Hematopoietic multipotent progenitor cell treated with erythropoietin and hydrocortisone succinate and interleukin-3 and kit ligand, for 15 days (in vitro differentiated cells): ENCODE measurements around the gene COQ9.
A peak's percentile ranks its signal among the peaks of the same experiment; 100 is the strongest.
"Not testable (repeated sequence)": the region's sequence is repeated elsewhere in the genome, so short reads cannot be mapped to it uniquely, and the experiment has no call there.

Source experiments
- DNase-seq: peaks from one replicate; pipeline ENCODE4 v3.0.0-alpha.2; 2015; ENCODE audit warnings: low spot score

COQ9 gene

DNA sequence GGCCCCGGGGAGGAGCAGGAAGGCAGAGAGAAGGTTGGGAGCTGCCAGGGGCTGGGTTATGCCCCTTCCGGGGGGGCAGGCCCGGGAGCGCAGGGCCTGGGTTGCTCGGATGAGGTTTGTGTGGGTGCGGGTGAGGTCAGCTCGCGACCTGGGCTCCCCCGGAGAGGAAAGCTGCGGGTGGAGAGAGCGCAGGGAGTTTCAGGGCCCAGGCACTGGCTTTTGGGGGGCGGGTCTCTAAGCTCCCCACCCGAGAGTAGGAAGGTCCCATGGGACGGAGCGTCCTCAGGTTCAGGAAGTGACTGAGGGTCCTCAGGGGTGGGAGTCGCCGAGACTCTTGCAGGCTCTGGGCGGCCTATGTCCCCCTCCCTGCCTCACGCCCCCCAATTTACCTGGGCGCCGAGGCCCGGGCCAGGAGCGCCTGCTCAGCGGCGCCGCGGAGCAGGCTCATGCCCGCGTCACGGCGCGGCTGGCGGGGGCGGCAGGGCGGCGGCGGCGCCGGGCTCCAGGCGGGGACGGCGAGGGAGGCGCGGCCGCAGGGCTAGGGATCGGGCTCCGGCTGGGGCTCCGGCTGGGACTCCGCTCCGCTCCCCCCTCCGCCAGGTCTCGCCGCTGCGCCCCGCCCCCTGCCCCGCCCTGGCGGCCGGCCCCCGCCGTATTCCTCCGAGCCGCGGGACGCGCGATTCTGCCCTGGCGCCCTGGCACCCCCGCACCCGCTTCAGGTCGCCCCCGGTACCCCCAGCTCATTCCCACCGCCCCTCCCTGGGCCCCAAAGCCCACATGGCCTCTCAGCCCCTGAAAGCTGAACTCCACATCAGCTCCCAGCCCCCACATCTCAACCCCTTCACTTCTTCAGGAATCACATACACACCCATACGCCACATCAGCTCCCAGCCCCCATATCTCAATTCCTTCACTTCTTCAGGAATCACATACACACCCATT is 38.9 kb downstream of the COQ9 start, which contains the start of gene DOK4:
Gene DOK4, minus strand, starts transcription at position 578 of the 942 bp plus-strand sequence. CDS start 6,986 bp downstream, outside the sequence.
- DNase-seq: peak; percentile 69

DNA sequence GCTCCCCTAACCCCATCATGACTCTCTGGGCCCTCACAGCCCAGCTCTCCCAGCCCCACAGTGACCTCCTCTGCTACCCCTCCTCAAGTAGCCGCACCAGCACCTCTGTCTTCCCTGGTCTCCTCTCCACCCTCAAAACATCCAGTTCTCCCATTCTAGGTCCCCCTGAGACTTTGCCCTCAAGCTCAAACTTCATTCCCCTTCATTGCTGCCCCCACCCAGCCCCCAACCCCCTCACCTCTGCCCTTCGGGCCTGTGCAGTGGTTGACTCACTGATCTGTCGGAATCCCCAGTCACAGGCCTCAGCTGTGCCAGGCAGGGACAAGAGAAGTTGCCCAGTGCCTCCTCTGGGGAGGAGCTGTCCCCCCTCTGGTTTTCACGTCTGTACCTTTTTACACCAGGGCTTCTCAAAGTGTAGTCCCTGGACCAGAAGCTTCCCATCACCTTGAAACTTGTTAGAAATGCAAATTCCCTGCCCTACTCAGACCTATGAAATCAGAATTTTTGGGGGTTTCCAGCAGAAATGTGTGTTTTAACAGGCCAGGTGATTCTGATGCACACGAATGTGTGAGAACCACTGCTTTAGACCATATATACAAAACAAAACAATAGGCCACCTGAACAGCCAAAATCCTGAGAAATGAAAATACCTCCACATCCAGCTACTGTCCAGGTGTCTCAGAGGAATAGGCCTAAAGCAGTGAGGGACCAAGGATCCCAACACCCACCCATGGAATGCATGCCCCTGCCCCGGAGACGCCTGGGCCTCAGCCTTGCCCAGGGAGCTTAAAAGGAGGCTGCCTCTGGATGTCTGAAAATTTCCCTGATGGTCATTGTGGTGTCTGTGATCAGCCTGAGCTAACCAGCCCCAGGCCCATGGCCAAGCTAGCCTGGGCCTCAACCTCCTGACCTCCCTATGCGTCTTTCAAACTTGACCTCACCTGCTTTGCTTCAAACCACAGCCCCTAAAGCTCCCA is 39.9 kb downstream of the COQ9 start:
- DNase-seq: no peak

DNA sequence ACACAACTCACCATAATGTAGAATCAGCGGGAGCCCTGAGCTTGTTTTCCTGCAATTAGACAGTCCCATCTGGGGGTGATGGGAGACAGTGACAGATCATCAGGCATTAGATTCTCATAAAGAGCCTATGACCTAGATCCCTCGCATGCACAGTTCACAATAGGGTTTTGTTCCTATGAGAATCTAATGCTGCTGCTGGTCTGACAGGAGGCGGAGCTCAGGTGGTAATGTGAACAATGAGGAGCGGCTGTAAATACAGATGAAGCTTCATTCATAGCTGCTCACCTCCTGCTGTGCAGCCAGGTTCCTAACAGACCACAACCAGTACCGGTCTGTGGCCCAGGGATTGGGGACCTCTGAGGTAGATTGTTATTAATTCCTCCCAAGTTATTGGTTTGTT is 42.0 kb downstream of the COQ9 start:
- no peak for DNase-seq

DNA sequence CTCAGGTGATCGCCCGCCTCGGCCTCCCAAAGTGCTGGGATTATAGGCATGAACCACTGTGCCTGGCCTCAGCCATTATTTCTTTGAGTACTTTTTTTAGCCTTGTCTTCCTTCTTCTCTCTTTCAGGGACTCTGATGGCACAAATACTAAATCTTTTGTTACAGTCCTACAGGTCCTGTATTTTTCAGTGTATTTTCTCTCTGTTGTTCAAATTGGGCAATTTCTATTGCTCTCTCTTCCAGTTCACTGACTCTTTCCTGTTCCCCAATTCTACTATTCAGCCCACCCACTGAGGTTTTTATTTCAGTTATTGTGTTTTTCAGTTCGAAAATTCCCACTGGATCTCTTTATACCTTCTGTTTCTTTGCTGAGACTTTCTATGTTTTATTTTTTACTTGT is 46.5 kb downstream of the COQ9 start:
- no peak for DNase-seq

DNA sequence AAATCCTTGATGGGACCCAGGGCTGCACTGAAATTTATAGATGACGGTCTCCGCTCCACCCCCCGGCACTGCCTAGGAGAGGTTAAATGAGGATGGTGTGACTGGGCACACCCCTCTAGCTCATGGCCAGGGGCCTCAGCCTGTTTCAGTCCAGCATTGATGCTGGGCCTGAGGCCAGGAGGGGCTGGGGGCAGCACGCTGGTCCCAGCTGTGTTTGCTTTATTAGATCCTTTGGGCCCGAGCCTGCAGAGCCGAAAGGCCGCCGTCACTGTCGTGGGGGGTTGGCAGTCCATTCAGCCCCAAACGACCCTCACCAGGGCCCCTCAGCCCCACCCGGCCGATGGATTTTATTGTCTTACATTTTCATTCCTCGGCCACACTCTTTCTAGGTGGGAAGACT is 49.8 kb downstream of the COQ9 start:
- DNase-seq: no peak

DNA sequence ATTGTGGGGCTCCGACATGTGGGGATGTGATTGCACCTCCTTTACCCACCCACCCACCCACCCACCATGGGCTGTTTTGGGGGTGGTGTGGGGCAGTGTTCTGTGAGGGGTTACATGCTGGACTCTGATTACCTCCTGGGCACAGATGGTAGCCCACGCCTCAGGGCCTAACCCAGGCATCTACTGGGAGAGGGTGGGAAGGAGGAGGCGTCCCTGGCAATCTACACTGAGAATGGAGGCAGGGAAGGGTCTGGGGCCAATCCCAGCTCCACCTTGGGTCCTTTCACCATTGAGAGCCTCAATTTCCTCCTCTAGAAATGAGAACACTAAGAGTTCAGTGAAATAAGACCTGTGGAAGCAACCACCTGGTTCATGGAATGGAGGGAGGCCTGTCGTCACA is 50.8 kb downstream of the COQ9 start:
- no peak for DNase-seq

DNA sequence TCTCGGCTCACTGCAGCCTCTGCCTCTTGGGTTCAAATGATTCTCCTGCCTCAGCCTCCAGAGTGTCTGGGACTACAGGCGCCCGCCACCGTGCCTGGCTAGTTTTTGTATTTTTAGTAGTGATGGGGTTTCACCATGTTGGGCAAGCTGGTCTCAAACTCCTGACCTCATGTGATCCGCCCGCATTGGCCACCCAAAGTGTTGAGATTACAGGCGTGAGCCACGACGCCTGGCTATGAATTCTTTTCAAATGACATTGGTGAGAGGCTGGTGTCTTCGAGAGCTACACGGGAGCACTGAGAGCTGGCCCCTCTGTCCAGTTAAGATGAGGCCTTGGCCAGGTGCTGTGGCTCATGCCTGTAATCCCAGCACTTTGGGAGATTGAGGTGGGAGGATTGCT is 52.7 kb downstream of the COQ9 start:
- DNase-seq: not testable (repeated sequence)

DNA sequence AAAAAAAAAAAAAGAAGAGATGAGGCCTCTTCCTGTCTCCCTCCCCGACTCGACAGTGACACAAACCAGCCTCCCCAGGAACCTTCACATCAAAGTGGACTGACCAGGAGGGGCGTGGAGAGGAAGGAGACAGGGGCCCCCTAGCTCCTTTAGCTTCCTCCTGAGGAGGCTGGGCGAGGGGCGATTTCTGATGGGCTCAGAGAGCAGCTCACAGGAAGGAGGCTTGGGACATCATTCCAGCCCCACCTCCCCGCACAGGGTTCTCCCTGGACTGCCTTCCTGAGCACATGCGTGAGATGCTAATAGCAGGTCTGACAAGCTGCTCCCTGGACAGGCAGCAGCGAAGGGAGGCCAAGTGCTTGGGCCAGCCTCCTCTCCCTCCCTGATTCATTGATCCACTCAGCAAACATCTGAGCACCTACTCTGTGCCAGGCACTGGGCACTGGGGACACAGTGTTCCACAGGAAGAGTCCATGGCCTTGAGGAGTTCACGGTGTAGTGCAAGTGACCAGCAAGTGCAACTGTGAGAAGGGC is 53.4 kb downstream of the COQ9 start:
- no peak for DNase-seq

DNA sequence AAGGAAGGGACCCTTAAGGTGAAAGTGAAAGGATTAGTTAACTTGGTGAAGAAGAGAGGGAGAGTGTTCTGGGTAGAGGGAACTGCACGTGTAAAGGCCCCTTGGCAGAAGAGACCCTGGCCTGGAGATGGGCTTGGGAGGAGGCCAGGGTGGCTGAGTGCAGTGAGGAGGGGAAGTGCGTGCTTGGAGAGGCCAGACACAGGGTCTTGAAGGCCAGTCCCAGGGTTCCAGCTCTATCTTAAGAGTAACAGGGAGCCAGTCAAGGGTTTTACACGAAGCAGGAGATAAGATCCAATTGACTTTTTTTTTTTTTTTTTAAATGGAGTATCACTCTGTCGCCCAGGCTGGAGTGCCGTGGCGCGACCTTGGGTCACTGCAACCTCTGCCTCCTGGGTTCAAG is 54.2 kb downstream of the COQ9 start:
- no peak for DNase-seq

DNA sequence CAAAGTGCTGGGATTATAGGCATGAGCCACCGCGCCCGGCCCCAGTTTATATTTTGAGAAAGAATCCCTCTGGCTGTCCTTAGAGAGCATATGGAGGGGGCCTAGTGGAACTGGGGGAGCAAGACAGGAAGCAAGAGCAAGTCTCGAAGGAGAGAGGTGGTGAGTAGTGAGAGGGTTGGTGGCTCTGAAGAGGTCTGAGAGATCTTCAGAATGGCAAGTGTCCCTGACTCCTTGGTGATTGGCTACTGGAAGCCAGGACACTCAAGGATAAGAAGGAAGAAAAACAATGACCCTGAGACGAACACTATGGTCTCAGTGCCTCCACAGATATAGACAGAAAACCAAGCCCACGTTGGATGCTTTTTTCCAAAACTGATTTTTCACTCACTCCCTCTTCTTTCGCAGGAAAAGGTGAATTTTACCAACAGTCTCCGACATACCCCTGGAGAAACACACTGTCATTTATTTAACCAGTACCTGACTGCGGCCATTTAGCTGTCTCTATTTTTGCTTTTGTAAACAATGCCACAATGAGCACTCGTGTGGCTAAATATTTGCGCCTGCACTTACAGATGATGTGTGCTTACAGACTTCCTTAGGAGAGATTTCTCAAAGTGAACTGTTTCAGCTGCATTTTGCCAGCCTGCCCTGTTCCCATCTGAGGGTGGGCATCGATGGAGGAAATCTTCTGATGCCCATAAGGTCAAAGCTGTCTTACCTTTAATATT is 54.9 kb downstream of the COQ9 start:
- no peak for DNase-seq

DNA sequence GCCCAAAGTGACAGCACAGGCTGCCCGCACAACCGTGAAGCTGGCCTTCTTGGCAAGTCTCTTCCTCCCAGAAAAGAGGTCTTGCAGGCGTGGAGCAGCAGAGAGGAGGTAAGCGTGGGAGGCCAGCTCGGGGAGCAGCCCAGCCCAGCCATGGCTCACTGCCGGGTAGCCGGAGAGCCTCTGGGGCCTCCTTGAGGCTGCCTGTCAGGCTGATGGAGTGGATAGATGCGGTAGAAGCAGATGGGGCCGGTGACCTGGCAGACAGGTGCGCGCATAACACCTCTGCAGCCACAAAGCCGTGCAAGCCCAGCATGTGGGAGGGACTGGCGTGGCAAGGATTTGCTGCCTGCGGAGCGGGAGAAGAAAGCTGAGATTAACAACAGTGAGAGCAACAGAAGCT is 56.1 kb downstream of the COQ9 start:
- no peak for DNase-seq

DNA sequence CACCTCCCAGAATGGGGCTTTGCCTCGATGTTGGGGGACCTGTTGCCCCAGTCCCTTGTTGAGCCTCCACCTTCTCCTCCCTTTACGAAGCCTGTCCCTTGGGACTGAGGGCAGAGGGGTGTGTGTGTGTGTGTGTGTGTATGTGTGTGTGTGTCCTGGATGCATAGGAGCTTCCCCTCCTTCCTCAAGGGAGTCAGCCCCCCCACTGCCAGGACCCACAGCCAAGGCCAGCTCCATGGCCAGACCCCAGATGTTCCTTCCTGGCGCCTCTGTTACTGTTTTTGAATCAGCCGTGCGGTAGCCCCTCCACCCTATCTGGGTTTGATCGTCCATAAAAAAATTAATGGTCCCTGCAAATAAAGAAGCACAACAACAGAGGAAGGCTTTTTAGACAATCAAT is 56.7 kb downstream of the COQ9 start:
- no peak for DNase-seq

DNA sequence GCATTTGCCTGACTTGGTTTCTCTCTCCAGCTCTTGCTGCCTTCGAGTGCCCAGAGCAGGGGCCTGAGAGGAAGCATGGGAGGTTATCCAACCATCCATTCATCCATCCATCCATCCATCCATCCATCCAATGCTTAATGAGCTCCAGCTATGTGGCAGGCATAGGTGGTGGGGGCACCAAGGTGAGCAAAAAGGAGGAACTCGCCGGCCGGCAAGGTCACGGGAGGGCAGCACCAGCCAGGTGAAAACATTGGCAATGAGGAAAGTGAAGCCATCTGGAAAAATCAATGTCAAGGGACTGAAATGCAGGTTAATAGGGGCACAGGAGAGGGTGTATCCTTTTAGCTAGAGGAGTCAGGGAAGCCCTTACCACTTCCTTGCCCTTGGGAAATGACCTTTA is 57.2 kb downstream of the COQ9 start:
- DNase-seq: no peak

DNA sequence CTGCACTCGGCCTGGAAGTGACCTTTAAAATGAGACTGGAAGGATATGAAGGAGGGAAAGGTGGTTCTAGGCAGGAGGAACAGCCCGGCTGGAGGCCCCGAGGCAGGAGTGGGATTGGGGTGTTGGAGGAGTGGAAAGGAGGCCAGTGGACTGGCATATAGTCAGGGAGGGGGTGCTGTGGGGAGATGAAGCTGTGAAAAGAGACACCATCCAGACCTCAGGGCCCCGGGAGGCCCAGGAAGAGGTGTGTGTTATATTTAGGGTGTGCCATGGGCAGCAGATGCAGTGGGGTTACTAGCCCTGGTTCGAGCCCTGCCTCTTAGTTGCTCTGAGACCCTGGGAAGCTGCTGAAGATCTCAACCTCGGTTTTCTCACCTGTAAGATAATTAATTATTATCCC is 57.9 kb downstream of the COQ9 start:
- no peak for DNase-seq

DNA sequence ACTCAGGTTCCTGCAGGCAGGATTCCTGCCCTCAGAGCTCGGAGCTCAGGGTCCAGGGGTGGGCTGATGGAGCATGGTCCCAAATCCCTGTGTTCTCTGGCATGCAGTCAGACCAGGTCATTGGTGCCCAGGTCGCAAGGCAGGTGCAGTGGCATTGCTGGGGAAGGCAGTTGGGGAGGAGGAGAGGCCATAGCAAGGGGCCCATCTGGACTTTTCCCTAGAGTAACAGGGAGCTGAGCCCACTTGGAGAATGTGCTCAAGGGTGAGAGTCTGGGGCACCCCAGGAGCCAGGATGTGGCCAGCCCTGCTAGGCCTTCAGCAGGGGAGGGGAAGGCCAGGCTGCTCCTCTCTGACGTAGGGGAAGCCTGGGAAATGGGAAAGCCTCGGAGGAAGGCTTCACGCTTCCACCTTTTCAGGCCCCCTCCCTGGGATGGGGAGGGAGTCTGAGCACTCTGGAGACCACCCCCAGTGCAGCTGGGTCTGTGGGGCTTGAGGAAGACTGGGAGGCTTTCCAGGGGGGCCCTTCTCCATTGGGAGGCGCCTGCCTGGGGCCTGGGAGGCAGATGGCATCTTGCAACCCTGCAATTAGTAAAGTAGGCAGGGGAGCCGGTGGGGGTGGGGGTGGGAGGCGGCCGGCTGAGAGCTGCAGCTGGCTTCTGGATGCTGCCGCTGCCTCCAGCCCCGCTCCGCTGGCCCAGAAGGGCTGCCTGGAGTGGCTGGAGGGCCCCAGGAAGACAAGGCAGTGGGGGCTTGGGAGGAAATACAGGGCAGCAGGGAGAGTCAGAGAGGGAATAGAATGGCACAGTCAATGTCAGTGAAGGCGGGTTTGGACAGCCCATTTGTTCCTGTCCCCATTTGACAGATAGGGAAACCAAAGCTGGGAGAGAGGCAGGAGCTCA is 60.1 kb downstream of the COQ9 start:
- no peak for DNase-seq

DNA sequence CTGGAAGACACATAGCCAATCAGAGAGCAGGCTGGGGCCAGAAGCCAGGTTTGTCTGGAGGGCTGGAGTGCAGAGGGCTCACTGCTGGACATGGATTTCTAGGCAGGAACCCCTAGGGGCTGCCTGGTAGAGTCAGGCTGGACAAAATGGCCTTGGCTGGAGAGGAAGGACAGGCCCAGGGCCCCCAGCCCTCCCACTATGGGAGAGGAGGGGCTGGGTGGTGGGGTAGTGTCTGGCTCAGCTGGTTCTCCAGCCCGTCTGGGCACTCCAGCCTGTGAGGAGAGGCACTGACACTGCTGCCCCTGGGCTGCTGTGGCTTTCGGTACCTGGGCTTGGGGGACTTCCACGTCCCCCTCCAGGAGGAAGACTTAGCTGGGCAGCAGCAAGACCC is 60.8 kb downstream of the COQ9 start:
- no peak for DNase-seq

DNA sequence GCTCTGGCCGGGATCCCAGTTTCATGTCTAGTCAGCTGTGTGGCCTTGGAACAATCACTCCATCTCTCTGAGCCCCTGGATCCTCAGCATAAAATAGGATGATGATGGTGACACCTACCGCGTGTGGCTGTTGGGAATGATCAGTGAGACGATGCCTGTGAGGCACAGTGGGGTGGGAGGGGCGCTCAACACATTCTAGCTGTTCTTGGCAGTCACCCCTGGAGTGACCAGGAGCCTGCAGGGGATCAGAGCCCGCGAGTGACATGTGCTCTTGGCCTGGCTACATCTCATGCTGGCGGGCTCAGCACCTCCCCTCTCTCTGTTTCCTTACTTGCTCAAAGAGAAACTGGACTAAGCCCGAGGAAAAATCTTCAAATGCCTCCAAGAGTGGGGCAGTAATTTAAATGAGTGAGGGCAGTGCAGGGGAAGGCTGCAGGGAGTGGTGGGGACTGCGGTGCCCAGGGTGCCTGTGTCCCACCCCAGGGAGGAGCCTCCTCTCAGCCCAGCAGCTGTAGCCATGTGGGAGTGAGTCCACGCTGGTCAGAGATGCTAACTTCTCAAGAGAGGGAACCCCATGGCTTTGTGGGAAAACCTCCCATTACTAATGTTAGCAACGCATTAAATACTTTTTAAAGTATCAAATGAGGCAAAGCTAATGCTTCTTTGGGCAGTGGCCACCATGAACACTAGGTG is 62.1 kb downstream of the COQ9 start:
- no peak for DNase-seq

DNA sequence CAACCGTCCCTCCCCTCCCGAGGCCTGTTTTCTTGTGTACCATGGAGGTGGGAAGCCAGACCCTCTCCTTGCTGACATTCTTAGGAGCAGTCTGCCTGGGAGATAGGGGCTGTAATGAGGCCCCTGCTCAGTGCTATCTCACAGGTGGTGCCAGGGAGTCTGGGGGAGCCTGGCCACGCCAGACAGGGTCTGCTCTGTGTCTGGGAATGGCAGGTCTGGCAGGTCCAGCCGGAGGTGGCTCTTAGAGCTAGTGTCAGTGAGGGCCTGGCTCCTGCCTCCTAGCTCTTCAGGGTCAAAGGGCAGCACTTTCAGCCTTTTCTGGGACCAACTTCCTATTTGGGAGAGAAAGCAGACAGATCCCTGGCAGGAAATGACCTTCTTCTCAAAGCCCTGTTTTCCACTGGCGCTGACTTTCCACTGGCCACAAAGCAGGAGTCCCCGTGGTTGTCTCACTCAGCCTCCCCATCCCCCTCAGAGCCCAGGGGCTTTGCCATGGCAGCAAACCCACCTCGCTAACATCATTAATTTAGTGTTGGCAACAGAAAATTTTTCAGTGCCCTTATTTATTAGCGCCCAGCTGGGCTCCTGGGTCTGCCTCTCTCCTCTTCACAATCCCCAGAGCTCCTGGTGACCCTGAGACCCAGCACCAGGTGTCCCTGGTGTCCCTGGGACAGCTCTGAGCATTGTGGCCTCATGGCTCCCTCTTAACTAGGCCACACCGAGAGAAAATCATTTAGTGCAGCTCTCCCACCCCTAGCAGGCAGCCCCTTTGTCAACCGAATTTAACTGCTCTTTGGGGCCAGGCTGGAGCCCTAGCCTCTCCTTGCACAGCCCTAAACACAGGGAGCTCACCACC is 63.0 kb downstream of the COQ9 start:
- DNase-seq: no peak
